ENCODE results near the gene CHML. TPM values are rescaled to one million over a fixed set of nuclear protein-coding genes. Genes with fewer than 3 reads are reported as not detected.

The CHML gene
- total and polyA plus RNA-seq, 2 of the 8 experiments (the other 6 are each of a cell fraction or from before 2014, with no cell fraction given): 11.5 to 82.4 TPM

DNA sequence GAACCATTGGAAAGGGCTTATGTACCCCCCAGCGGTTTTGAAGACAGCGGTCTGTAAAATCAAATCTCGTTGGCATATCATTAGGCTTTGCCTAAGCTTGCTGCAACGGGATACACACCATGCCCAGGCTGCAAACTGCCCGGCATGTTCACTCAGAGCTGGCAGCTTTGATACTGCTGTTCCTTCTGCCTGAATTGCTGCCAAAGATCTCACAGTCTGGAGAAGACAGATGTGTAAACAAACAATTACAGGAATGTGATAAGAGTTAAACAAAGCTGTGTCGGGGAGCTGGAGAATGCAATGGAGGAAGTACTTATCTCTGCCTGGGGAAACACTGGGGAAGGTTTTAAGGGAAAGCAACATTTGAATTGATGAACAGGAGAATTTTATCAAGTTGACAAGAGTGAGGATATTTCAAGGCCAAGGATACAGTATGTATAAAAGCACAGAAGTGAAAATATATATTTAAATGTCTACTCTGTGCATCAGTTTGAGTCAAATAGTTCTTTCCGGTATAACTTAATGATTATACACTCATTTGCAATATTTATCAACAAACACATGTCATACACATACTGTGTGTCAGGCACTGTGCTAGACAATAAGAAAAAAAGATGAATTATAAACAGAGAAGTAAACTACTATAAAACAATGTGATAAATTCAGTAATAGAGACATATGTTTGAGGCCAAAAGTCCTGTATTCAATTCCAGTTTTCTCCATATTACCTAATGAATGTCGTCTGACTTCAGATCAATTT lies 29.9 kb downstream of the CHML start (continued):
- TF ChIP-seq TAF1 (IDR thresholded peaks at IDR 0.05; ENCODE audit: low read depth, low read length): no peak
- no peak for TF ChIP-seq ZNF274 (IDR thresholded peaks at IDR 0.05; ENCODE audit: borderline replicate concordance, extremely low read depth, low read length)
- TF ChIP-seq CTBP2 (IDR thresholded peaks at IDR 0.05; ENCODE audit: borderline replicate concordance, insufficient read depth, insufficient read length, low read length): no peak
- no peak for TF ChIP-seq ASH2L (IDR thresholded peaks at IDR 0.05; ENCODE audit: low read length)

Measured in H1 (cell line).